Renal pelvis (tissue), 4 donors: ENCODE results near the gene TAC3. TPM values are rescaled to one million over a fixed set of nuclear protein-coding genes. Genes with fewer than 3 reads are reported as not detected.
A peak's percentile ranks its signal among the peaks of the same experiment; 100 is the strongest.

ENCODE experiments used
- DNase-seq: peaks from one replicate; pipeline ENCODE4 v3.0.0-alpha.2; 2013
- polyA plus RNA-seq, 3 donors: library from polyadenylated mRNA; unstranded; fragments of 120-200 nt; gene quantifications; one replicate each; pipeline ENCODE4 v1.2.1, GENCODE V29; 2013; ENCODE audit not compliant: insufficient read length in 3 of 3

The TAC3 gene
- polyA plus RNA-seq, 3 donors, result 0.64 to 2.2 (median 1.1) TPM

- DNase-seq, result peak; percentile 52
These were observed 10.1 kb downstream of the TAC3 start, which contains the start of gene ZBTB39 for GRCh38 chr12:57005980-57006808. Gene ZBTB39 (minus strand): TSS chr12:57006546. CDS start chr12:57004917, 1,629 bp downstream.

- DNase-seq, result no peak
These were observed 11.7 kb downstream of the TAC3 start for GRCh38 chr12:57004651-57005050.

- no peak for DNase-seq
These were observed 12.9 kb downstream of the TAC3 start for GRCh38 chr12:57003395-57003794.

- DNase-seq, result peak; percentile 42
These were observed 14.9 kb downstream of the TAC3 start for GRCh38 chr12:57001448-57001906.

- no peak for DNase-seq
These were observed 15.9 kb downstream of the TAC3 start for GRCh38 chr12:57000393-57000792.

GRCh38 chr12:56999456-56999855 lies 16.9 kb downstream of the TAC3 start:
- DNase-seq, result no peak

- no peak for DNase-seq
These were observed 17.3 kb downstream of the TAC3 start for GRCh38 chr12:56998981-56999380.

GRCh38 chr12:56998316-56998715 lies 18.0 kb downstream of the TAC3 start:
- no peak for DNase-seq

GRCh38 chr12:56996793-56997545 lies 19.4 kb downstream of the TAC3 start:
- DNase-seq, result no peak

- no peak for DNase-seq
These were observed 20.3 kb downstream of the TAC3 start for GRCh38 chr12:56995930-56996496.

GRCh38 chr12:56995201-56995929 lies 21.0 kb downstream of the TAC3 start:
- DNase-seq, result no peak

- no peak for DNase-seq
These were observed 22.0 kb downstream of the TAC3 start for GRCh38 chr12:56994231-56994746.

- no peak for DNase-seq
These were observed 23.0 kb downstream of the TAC3 start for GRCh38 chr12:56993346-56993745.

GRCh38 chr12:56991319-56992246 lies 24.7 kb downstream of the TAC3 start:
- no peak for DNase-seq

- no peak for DNase-seq
These were observed 25.5 kb downstream of the TAC3 start for GRCh38 chr12:56990648-56991318.

- no peak for DNase-seq
These were observed 26.3 kb downstream of the TAC3 start for GRCh38 chr12:56989861-56990610.

GRCh38 chr12:56988207-56988739 lies 28.1 kb downstream of the TAC3 start:
- DNase-seq, result no peak

- peak; percentile 71 for DNase-seq
These were observed 28.7 kb downstream of the TAC3 start for GRCh38 chr12:56987551-56988053.

GRCh38 chr12:56987011-56987410 lies 29.3 kb downstream of the TAC3 start:
- DNase-seq, result no peak
